ENCODE results near the gene MAP3K15. TPM values are rescaled to one million over a fixed set of nuclear protein-coding genes. Genes with fewer than 3 reads are reported as not detected.
"Not testable (repeated sequence)": the region's sequence is repeated elsewhere in the genome, so short reads cannot be mapped to it uniquely, and the experiment has no call there.

Gene MAP3K15
- total RNA-seq, 1 experiment from 2014 or later = 0.06 TPM

GRCh38 chrX:19446397-19446796 lies 68.9 kb downstream of the MAP3K15 start:
- TF ChIP-seq CTCF (conservative IDR thresholded peaks at IDR 0.05; ENCODE audit: low read depth, low read length) (no peak), EZH2 (IDR thresholded peaks at IDR 0.05; ENCODE audit: borderline replicate concordance, low read depth, low read length, poor library complexity, severe bottlenecking) (no peak)
- Histone ChIP-seq H3K4me3 (ENCODE audit: low read depth, low read length, poor library complexity, severe bottlenecking) (no peak overlapping the region), H3K9me3 (ENCODE audit: low read depth, low read length, poor library complexity, severe bottlenecking) (no peaks in the 10 kb centered on the region), H3K27me3 (replicated peaks; ENCODE audit: insufficient read depth, low read depth, low read length, poor library complexity) (peaks cover 22% of the 10 kb centered on the region), H3K4me1 (ENCODE audit: insufficient read depth, low read length, poor library complexity, severe bottlenecking) (no peaks in the 10 kb centered on the region), H3K36me3 (ENCODE audit: insufficient read depth, low read length, poor library complexity, severe bottlenecking) (no peaks in the 10 kb centered on the region), H3K27ac (ENCODE audit: low read depth, low read length, poor library complexity, severe bottlenecking) (no peak overlapping the region)
- ChIA-PET POLR2A (ENCODE audit: low non-redundant PET) (no interaction called here), CTCF (no interaction called here)
- DNase-seq (ENCODE audit: low spot score) = no peak
- intact Hi-C loops (cut with micrococcal nuclease; ENCODE audit: unreplicated experiment) = no loop called here
- no TSS peak for BruUV-seq (replicated peaks)

GRCh38 chrX:19445772-19446171 lies 69.5 kb downstream of the MAP3K15 start:
- H3K36me3 ChIP-seq (ENCODE audit: insufficient read depth, low read length, poor library complexity, severe bottlenecking); H3K27ac ChIP-seq (ENCODE audit: low read depth, low read length, poor library complexity, severe bottlenecking); H3K4me3 ChIP-seq (ENCODE audit: low read depth, low read length, poor library complexity, severe bottlenecking); BruUV-seq (replicated peaks); POLR2A ChIA-PET (ENCODE audit: low non-redundant PET); intact Hi-C loops (cut with micrococcal nuclease; ENCODE audit: unreplicated experiment); DNase-seq (ENCODE audit: low spot score); H3K9me3 ChIP-seq (ENCODE audit: low read depth, low read length, poor library complexity, severe bottlenecking); H3K4me1 ChIP-seq (ENCODE audit: insufficient read depth, low read length, poor library complexity, severe bottlenecking); CTCF ChIA-PET: not testable (repeated sequence)
- H3K27me3 ChIP-seq (replicated peaks; ENCODE audit: insufficient read depth, low read depth, low read length, poor library complexity) = peaks cover 22% of the 10 kb centered on the region

- Histone ChIP-seq H3K27me3 (replicated peaks; ENCODE audit: insufficient read depth, low read depth, low read length, poor library complexity) (peaks cover 5% of the 10 kb centered on the region), H3K36me3 (ENCODE audit: insufficient read depth, low read length, poor library complexity, severe bottlenecking) (no peaks in the 10 kb centered on the region), H3K27ac (ENCODE audit: low read depth, low read length, poor library complexity, severe bottlenecking) (no peak overlapping the region), H3K4me3 (ENCODE audit: low read depth, low read length, poor library complexity, severe bottlenecking) (no peak overlapping the region), H3K9me3 (ENCODE audit: low read depth, low read length, poor library complexity, severe bottlenecking) (no peaks in the 10 kb centered on the region), H3K4me1 (ENCODE audit: insufficient read depth, low read length, poor library complexity, severe bottlenecking) (no peaks in the 10 kb centered on the region)
- BruUV-seq (replicated peaks) = no TSS peak
- no peak for DNase-seq (ENCODE audit: low spot score)
- CTCF ChIA-PET = interaction anchor here (0.5 kb wide), 1 partner anchor 62 kb away, joined by 7 read pairs; no protein-coding TSS in a partner anchor
- POLR2A ChIA-PET (ENCODE audit: low non-redundant PET) = no interaction called here
- intact Hi-C loops (cut with micrococcal nuclease; ENCODE audit: unreplicated experiment) = no loop called here
- TF ChIP-seq EZH2 (IDR thresholded peaks at IDR 0.05; ENCODE audit: borderline replicate concordance, low read depth, low read length, poor library complexity, severe bottlenecking) (no peak), CTCF (conservative IDR thresholded peaks at IDR 0.05; ENCODE audit: low read depth, low read length) (no peak)
Observed at GRCh38 chrX:19443869-19444526, 71.3 kb downstream of the MAP3K15 start.

GRCh38 chrX:19440713-19441112 lies 74.6 kb downstream of the MAP3K15 start:
- POLR2A ChIA-PET (ENCODE audit: low non-redundant PET) = no interaction called here
- H3K27me3 ChIP-seq (replicated peaks; ENCODE audit: insufficient read depth, low read depth, low read length, poor library complexity) = no peaks in the 10 kb centered on the region
- H3K36me3 ChIP-seq (ENCODE audit: insufficient read depth, low read length, poor library complexity, severe bottlenecking) = no peaks in the 10 kb centered on the region
- peak; percentile 12 for DNase-seq (ENCODE audit: low spot score)
- no peaks in the 10 kb centered on the region for H3K4me1 ChIP-seq (ENCODE audit: insufficient read depth, low read length, poor library complexity, severe bottlenecking)
- TF ChIP-seq EZH2 (IDR thresholded peaks at IDR 0.05; ENCODE audit: borderline replicate concordance, low read depth, low read length, poor library complexity, severe bottlenecking) (no peak), CTCF (conservative IDR thresholded peaks at IDR 0.05; ENCODE audit: low read depth, low read length) (no peak)
- CTCF ChIA-PET = no interaction called here
- H3K4me3 ChIP-seq (ENCODE audit: low read depth, low read length, poor library complexity, severe bottlenecking) = no peak overlapping the region
- no peaks in the 10 kb centered on the region for H3K9me3 ChIP-seq (ENCODE audit: low read depth, low read length, poor library complexity, severe bottlenecking)
- BruUV-seq (replicated peaks) = no TSS peak
- intact Hi-C loops (cut with micrococcal nuclease; ENCODE audit: unreplicated experiment) = no loop called here
- no peak overlapping the region for H3K27ac ChIP-seq (ENCODE audit: low read depth, low read length, poor library complexity, severe bottlenecking)

GRCh38 chrX:19422661-19423060 lies 92.6 kb downstream of the MAP3K15 start:
- H3K27ac ChIP-seq (ENCODE audit: low read depth, low read length, poor library complexity, severe bottlenecking); H3K36me3 ChIP-seq (ENCODE audit: insufficient read depth, low read length, poor library complexity, severe bottlenecking); H3K4me1 ChIP-seq (ENCODE audit: insufficient read depth, low read length, poor library complexity, severe bottlenecking); BruUV-seq (replicated peaks); H3K27me3 ChIP-seq (replicated peaks; ENCODE audit: insufficient read depth, low read depth, low read length, poor library complexity); CTCF ChIA-PET; intact Hi-C loops (cut with micrococcal nuclease; ENCODE audit: unreplicated experiment); DNase-seq (ENCODE audit: low spot score); H3K9me3 ChIP-seq (ENCODE audit: low read depth, low read length, poor library complexity, severe bottlenecking); H3K4me3 ChIP-seq (ENCODE audit: low read depth, low read length, poor library complexity, severe bottlenecking); POLR2A ChIA-PET (ENCODE audit: low non-redundant PET): not testable (repeated sequence)
